Lung (tissue), 12 donors: Measurements from ENCODE around the gene GGA2. TPM values are rescaled to one million over a fixed set of nuclear protein-coding genes. Genes with fewer than 3 reads are reported as not detected.

ENCODE experiments used
- ATAC-seq: fragments of 200-7000 bp; cut with Tn5 transposase; one replicate; pipeline ENCODE4 v1.9.1; 2020; ENCODE audit warnings: moderate number of reproducible peaks; ENCODE audit not compliant: insufficient read depth, low FRiP score
- DNase-seq, 3 donors: peaks; one replicate each; pipeline ENCODE4 v3.0.0-alpha.2; 2013 to 2017
- H3K27ac ChIP-seq, 2 donors: one replicate each; pipeline ENCODE4 v1.5.1; 2013; ENCODE audit warnings: mild to moderate bottlenecking in 2 of 2, moderate library complexity in 2 of 2, control low read depth in 1 of 2, inconsistent platforms in 1 of 2, low read depth in 1 of 2, low read length in 1 of 2
- H3K27me3 ChIP-seq, 3 donors: one replicate each; pipeline ENCODE4 v1.5.1; 2013; ENCODE audit warnings: low read length in 2 of 3; ENCODE audit not compliant: control insufficient read depth in 3 of 3, insufficient read depth in 3 of 3
- H3K36me3 ChIP-seq, 4 donors: one replicate each; pipeline ENCODE4 v1.5.1; 2013; ENCODE audit warnings: low read length in 4 of 4, mild to moderate bottlenecking in 1 of 4, moderate library complexity in 1 of 4; ENCODE audit not compliant: control insufficient read depth in 4 of 4, insufficient read depth in 4 of 4
- H3K4me1 ChIP-seq, 5 donors: one replicate each; pipeline ENCODE4 v1.5.1; 2013; ENCODE audit warnings: low read length in 5 of 5, mild to moderate bottlenecking in 2 of 5, moderate library complexity in 1 of 5; ENCODE audit not compliant: control insufficient read depth in 5 of 5, insufficient read depth in 5 of 5
- H3K4me3 ChIP-seq: one replicate; pipeline ENCODE4 v1.5.1; 2013; ENCODE audit warnings: mild to moderate bottlenecking, control low read depth, moderate library complexity
- H3K9ac ChIP-seq, 2 donors: one replicate each; pipeline ENCODE4 v1.5.1; 2013; ENCODE audit warnings: low read length in 2 of 2, control low read depth in 1 of 2; ENCODE audit not compliant: insufficient read depth in 1 of 2
- H3K9me3 ChIP-seq, 4 donors: one replicate each; pipeline ENCODE4 v1.5.1; 2013; ENCODE audit warnings: low read length in 3 of 4, mild to moderate bottlenecking in 1 of 4, moderate library complexity in 1 of 4; ENCODE audit not compliant: control insufficient read depth in 4 of 4, insufficient read depth in 3 of 4
- CTCF ChIP-seq: IDR thresholded peaks from 2 replicates; pipeline ENCODE4 v1.5.1; 2012; ENCODE audit warnings: mild to moderate bottlenecking; ENCODE audit errors: control extremely low read depth, extremely low read depth
- WGBS, 2 donors: extraction: QIAGEN DNeasy Blood & Tissue Kit; methylation state at CpG; one replicate each; pipeline ENCODE4 v1.1.7; 2013; 5-methylcytosine and 5-hydroxymethylcytosine counted together
- polyA plus RNA-seq, 2 donors: library from polyadenylated mRNA; stranded (reverse); fragments of 200-250 nt; gene quantifications; one replicate each; pipeline ENCODE4 v1.2.1, GENCODE V29; 2013
- total RNA-seq, 2 donors: library from RNA; depleted of rRNA in 1 of 2; stranded (reverse); fragments of >200 nt in 1 of 2; gene quantifications; one replicate each; pipeline ENCODE4 v1.2.1, GENCODE V29; 2014 to 2021
- donor health status: control.
- donor health status: control.
- donor health status: Bipolar disorder and iron deficiency.
- donor health status: healthy.
- donor health status: DM: yes; HTN: yes; CAD: no.

The GGA2 gene
- total and polyA plus RNA-seq, 4 donors: 29.4 to 118 (median 63.9) TPM

GRCh38 chr16:23528644-23529310, 18.5 kb upstream of the GGA2 start:
- H3K27me3 ChIP-seq: no peaks in the 10 kb centered on the region
- H3K9me3 ChIP-seq: no peaks in the 10 kb centered on the region
- no peaks in the 10 kb centered on the region for H3K4me1 ChIP-seq
- H3K27ac ChIP-seq: no peak overlapping the region
- 59 to 86% methylated on average over 10 of the region's 10 CpGs for WGBS, 2 donors
- no peak for ATAC-seq
- no peak overlapping the region for H3K4me3 ChIP-seq
- H3K9ac ChIP-seq: no peak overlapping the region
- no peak for DNase-seq
- TF ChIP-seq CTCF: no peak
- peaks cover 22 to 41% (median 36%) of the 10 kb centered on the region in 4 donors for H3K36me3 ChIP-seq

- 89 to 90% methylated on average over 11 of the region's 11 CpGs for WGBS, 2 donors
- no peaks in the 10 kb centered on the region for H3K4me1 ChIP-seq
- DNase-seq: no peak
- no peak overlapping the region for H3K4me3 ChIP-seq
- no peak overlapping the region for H3K9ac ChIP-seq
- H3K27ac ChIP-seq: no peak overlapping the region
- H3K27me3 ChIP-seq: no peaks in the 10 kb centered on the region
- ATAC-seq: no peak
- no peak for TF ChIP-seq CTCF
- peaks cover 25 to 44% (median 34%) of the 10 kb centered on the region in 4 donors for H3K36me3 ChIP-seq
- no peaks in the 10 kb centered on the region for H3K9me3 ChIP-seq
These were observed 17.8 kb upstream of the GGA2 start for GRCh38 chr16:23527961-23528643.

DNA sequence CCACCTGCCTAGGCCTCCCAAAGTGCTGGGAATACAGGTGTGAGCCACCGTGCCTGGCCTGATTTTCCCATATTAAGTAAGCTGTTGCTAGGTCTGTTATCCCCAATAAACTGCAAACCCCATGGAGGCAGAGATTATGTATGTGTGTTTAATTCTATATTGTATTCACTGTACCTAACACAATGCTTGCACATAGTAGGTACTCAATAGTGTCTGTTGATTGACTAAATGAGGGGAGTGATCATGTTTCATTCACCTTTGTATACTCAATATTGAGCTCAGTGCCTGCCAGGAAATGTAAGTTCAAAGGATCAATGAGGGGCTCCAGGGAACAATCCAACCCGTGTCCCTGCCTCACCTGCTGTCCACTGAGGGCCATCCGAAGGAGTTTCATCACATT, 14.6 kb upstream of the GGA2 start:
- DNase-seq (no peak), ATAC-seq (no peak)
- no peaks in the 10 kb centered on the region for H3K4me1 ChIP-seq
- WGBS, 2 donors: 91 to 96% methylated on average over 3 of the region's 3 CpGs
- H3K9me3 ChIP-seq: peaks cover 0 to 2% (median 0%) of the 10 kb centered on the region in 4 donors
- H3K27ac ChIP-seq: no peak overlapping the region
- no peak overlapping the region for H3K9ac ChIP-seq
- TF ChIP-seq CTCF: no peak
- H3K27me3 ChIP-seq: no peaks in the 10 kb centered on the region
- peaks cover 21 to 41% (median 28%) of the 10 kb centered on the region in 4 donors for H3K36me3 ChIP-seq
- H3K4me3 ChIP-seq: no peak overlapping the region
